T-helper 1 cell treated with Interleukin-12 subunit alpha and Interleukin-12 subunit beta and Interleukin-4 antibody, amounts not matched to agents 30 ng/mL and 1 ng/mL, for 36 hours (primary cell): ENCODE results near the gene SLC6A2. TPM values are rescaled to one million over a fixed set of nuclear protein-coding genes. Genes with fewer than 3 reads are reported as not detected.
"Not testable (repeated sequence)": the region's sequence is repeated elsewhere in the genome, so short reads cannot be mapped to it uniquely, and the experiment has no call there.

Experiments used
- intact Hi-C: fragments of 100-400 bp; cut with micrococcal nuclease; formaldehyde crosslinking; loops from one replicate; pipeline ENCODE4 v1.15.1; 2024
- total RNA-seq: library from RNA; stranded (reverse); gene quantifications from 2 replicates; pipeline ENCODE4 v1.2.3, GENCODE V29; 2022

SLC6A2 gene
- total RNA-seq: not detected in 2 replicates

DNA sequence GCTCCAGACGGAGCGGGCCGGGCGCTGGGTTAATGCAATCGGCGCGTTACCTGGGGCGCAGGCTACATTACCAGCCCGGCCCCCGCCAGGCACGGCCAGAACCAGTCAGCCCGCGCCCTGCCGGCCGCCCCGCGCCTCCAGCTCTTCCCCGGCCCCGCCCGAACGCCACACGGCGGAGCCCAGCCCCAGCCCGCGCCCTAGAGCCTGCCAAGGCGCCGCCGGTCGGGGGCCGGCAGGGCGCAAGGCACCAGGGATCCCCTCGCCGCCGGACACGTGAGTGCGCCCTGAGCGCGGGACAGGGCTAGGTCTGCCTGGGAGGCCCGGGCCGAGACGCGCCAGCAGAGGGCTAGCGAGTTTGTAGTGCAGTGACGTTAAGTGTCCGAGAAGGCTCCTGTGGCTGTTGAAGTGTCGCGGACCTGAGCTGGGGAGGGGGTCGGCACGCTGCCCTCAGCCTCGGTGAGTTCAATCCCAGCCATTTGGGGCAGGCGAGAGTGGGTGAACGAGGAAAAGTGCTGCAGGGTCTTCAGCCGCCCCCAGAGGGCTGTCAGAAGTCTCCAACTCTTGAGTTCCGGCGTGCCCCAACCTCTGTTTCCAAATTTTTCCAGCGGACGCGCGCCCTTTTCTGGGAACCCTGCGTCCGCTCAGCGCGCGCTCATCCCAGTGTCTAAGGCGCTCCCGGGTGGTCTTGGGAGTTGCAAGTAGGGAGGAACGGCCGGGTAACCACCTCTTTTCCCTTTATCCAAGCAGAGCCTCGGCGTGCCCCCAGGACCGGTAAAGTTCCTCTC is at the start of gene SLC6A2:
TSS of gene SLC6A2 (plus strand) at position 92 of the 785 bp plus-strand sequence. CDS start 707 bp downstream, outside the sequence.
- intact Hi-C loops: no loop called here

DNA sequence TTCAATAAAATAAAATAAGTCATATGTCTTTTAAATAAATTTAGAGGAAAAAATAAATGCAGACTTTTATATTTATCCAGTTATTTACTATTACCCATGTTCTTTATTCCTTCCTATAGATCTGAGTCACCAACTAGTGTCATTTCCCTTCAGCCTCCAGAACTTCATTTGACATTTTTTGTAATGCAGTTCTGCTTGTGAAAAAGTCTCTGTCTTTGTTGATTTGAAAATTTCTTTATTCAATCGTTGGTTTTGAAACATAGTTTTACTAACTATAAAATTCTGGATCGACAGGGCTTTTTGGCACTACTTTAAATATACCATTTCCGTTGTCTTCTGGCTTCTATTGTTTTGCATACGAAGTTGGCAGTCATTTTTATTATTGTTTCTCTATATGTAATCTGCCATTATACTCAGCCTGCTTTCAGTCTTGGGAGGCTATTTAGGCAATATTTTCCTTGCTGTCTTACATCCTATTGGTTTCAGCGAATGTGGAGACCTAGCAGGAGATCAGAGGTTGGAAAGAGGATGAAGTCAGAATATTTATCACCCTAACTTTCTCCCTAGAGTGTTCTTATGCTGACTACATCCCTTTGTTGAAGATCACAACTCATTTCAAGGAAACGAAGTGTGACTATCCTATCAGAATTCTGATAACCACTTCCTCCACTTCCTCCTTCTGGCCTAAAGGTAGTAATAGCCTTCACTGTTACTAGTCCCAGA is 42.0 kb upstream of the SLC6A2 start:
- intact Hi-C loops: no loop called here

DNA sequence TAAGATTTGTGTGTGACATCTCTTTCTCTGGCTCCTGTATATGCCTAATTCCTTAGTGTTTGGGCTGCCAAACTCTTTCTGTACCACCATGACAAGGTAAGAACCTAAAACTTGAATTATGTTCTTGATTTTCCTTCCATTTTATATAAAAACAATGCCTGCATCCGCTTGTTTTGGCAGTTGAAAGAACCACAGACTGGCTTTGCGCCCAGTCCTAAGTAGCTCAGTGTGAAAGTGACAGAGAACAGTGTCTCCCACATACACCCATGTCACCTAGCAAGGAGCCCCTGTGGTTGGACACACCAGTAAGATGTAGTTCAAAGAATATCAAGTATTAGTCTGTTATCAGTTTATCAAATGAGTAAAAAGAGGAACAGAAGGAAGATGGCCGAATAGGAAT is 40.7 kb upstream of the SLC6A2 start:
- intact Hi-C loops: no loop called here

DNA sequence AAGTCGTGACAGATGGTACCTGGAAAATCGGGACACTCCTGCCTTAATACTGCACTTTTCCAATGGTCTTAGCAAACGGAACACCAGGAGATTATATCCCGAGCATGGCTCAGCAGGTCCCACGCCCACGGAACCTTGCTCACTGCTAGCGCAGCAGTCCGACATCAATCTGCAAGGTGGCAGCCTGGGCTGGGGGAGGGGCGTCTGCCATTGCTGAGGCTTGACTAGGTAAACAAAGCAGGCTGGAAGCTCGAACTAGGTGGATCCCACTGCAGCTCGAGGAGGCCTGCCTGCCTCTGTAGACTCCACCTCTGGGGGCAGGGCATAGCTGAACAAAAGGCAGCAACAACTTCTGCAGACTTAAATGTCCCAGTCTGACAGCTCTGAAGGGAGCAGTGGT is 40.1 kb upstream of the SLC6A2 start:
- intact Hi-C loops: not testable (repeated sequence)

DNA sequence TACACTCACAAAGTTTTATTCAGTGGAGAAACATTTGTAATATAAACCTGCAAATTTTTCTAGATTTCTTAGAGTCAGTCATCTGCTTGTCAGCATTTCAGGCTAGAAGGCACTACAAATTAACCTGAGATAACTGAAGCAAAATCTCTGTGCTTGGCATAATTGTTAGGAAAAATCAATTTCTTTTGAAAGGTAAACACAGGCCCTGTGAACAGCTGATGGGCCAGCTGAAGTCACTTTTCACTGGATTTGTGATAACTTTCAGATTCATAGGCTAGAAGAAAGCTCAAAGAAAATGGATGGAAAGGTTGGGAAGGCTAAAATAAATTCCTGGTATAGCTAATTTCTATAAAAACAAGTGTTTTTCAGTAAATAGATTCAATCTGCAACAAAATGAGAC is 34.0 kb upstream of the SLC6A2 start:
- intact Hi-C loops: no loop called here

DNA sequence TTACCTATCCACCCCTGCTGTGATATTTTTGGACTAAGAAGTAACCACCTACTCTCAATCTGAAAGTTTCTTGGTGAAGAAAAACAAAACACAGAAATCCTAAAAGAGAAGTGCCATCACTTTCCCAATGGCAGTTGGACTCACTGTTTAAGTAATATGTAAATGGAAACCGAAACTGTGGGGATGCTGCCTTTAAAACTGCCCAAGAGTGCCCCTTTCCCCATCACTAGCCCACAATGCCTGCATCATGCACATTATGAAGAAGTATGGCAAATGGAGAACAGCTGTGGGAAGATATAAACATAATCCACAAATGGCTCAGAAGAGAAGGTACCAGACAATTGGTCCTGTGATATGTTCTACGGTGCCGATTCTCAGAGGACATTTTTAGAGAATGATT is 33.5 kb upstream of the SLC6A2 start:
- intact Hi-C loops: no loop called here

DNA sequence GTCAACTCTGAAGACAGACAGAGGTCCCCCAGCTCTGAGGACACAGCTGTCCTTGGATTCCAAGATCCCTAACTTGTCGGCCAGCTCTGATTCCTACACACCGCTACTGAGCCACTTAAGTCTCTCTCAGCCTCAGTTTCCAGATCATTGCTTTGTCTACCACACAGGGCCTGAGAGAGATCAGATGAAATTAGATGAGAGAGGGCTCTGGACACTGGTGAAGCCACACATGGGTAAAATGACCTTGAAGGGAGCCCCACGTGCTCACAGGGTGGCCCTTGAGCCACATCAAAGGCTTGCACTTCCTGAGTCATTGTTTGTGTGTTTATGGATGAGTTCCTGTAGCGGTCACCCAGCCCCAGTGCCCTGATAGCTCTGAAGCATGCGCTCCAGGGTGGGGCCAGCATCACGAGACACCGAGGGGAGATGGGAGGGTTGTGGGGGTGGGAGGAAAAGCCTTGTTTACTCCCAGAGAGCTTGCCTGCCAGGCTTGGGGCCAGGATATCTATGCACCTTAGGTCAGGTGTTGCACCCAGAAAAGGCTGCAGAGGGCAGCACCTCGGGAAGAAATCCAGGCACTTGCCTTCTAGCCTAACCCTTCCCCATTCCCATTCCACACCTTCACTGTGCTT is 32.7 kb upstream of the SLC6A2 start:
- intact Hi-C loops: no loop called here

DNA sequence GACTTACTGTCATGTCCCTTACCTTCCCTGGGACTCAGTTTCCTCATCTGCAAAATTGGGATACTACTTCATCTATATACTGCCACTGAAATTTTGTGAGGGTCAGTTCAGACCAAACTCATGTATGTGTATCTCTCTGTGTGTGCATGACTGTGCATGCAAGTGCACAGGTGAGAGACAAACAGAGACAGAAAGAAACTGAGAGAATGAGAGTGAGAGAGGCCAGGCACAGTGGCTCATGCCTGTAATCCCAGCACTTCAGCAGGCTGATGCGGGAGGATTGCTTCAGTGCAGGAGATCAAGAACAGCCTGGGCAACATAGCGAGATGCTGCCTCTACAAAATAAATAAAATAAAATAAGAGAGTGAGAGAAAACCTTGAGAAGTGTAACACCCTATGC is 32.1 kb upstream of the SLC6A2 start:
- intact Hi-C loops: no loop called here

DNA sequence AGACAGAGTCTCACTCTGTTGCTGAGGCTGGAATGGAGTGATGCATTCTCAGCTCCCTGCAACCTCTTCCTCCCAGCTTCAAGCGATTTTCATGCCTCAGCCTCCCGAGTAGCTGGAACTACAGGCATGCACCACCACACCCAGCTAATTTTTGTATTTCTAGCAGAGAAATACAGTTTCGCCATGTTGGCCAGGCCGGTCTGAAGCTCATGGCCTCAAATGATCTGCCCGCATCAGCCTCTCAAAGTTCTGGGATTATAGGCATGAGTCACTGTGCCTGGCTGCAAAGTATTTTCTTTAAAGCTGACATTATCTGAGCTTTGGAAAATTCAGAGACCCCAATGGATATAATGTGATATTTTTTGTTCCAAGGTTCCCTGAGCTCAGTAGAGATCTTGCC is 31.1 kb upstream of the SLC6A2 start:
- intact Hi-C loops: no loop called here

DNA sequence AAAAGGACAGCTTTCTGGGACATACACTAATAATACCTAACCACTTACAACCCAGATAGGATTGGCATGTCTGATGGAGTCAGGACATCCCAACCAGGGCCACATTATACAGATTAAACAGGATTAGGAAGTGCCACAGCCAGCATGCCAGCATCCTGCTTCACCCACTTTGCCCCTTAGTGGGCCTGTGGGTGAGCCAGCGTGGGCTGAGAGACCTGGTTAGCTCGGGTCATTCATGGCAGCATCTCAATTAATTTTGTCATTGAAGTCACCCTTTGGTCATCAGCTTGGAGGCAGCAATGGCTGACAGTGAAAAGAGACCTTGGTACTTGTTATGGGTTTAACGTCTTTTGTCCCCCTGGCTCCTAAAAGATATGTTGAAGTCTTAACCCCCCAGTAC is 29.9 kb upstream of the SLC6A2 start:
- intact Hi-C loops: no loop called here

DNA sequence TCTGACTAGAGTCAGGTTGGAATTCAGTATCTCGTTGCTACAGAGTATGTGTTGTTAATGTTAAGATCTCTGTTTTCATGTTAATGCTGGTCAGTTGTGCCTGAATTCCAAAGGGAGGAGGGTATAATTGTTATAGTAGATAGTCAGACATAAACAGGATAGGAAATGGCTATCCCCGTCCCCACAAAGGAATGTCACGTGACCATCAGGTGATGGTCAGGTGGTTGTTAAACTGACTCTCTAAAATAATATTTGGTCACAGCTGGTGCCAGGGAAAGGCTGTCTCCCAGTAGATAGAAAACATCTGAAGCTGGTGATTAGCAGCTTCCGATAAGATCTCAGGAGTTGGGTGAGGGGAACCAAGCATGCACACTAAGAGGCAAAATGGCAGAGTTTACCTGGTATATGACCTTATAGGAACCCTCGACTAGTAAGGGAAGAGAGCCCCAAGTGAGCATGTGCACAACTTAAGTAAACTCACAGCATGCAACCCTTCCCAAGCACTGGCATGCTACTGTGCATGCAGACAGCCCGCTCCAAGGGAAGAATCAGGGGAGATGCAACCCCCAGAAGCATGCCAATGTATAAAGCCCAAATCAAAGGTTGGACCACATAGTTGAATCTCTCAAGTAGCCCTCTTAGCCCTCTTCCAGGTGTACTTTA is 27.4 kb upstream of the SLC6A2 start:
- intact Hi-C loops: no loop called here

DNA sequence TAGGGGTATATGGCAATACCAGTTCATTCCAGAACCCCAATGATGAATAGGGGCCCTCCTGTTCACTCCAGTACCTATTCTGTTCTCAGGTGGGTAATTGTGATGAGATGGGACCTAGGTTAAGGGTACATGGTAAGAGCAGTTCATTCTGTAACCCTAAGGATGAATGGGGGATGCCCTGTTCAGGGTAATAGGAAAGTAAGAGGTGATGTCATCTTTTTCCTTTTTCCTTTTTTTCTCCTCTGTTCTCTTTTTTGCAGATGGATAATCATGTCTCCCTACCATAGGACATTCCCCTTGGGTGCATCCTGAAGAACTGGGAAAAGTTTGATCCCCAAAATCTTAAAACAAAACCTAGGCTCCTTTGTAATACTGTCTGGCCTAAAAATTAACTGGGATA is 25.0 kb upstream of the SLC6A2 start:
- intact Hi-C loops: no loop called here

DNA sequence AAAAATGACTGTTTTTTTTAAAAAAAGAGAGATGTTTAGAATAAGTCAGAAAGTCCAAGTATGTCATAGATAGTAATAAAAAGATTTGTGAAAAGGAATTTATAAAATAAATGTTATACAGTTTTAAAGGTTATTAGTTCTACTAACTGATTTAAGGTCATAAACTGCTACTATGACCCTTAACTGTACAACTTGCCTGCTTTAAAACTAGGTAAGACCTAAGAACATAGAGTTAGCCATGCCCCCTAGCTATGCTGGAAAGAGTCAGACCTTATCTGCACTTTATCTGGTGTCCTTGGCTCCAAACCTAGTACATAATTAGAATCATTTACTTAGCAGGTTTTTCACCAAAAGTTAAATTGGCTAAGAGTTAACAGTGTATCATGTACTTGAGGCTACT is 23.5 kb upstream of the SLC6A2 start:
- intact Hi-C loops: no loop called here

DNA sequence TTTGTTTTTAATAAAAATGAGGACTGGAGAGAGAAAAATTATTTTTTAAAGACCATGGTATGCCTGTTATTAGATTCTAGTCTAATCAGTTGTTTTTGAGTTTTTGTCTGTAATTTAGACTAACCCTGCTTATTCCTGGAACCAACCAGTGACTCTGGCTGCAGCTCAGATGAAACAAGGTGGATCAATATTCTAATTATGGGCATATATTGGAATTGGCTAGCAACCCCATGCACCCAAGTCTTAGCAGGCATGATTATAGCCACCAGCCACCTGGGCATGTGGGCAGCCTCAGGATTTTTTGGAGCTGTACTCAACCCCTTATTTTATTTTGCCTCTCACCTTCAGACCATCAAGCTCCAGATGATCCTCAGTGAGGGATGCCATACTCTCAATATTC is 21.6 kb upstream of the SLC6A2 start:
- intact Hi-C loops: no loop called here

DNA sequence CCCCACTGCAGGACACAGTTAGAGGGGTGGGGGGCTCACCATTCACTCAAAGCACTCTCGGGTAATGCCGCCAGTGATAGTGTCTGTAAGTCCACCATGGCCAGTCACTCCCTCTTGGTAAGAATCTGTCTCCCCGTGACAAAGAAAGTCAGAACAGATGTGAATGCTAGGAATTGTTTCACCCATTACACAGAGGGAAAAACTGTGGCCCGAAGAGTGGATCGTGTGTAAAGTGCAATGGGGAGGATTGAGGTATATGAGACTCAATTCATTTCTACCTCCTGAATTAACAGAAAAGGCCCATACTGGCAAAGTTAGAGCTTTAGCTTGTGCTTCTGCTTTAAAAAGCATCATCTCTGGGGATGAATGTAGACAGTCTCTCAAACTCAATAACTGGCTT is 17.5 kb upstream of the SLC6A2 start:
- intact Hi-C loops: no loop called here

DNA sequence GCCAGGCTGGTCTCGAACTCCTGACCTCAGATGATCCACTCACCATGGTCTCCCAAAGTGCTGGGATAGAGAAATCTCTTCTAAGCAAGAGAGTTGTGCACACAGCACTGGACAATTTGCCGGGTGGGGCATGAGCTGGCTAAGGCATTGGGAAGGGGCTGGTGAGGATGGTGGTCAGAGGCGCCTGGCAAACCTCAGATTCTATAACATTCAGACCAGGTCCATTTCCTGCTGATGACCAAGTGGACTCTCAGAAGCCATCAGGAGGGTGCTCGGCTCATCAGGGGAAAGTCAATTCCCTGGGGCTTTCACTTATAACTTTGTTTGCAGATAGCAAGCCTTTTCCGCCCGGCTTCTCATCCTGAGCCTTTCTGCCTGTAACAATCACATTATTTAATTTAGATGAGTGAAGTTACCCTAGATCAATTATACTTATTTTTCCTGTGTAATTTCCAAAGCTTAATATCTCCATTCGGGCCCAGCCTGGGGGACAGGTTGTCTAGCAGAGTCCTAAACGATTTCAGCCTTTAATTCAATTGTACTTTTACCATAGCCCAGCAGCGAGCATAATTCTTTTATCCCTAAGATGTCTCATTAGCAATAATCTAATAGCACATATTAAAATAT is 15.0 kb upstream of the SLC6A2 start:
- intact Hi-C loops: no loop called here

DNA sequence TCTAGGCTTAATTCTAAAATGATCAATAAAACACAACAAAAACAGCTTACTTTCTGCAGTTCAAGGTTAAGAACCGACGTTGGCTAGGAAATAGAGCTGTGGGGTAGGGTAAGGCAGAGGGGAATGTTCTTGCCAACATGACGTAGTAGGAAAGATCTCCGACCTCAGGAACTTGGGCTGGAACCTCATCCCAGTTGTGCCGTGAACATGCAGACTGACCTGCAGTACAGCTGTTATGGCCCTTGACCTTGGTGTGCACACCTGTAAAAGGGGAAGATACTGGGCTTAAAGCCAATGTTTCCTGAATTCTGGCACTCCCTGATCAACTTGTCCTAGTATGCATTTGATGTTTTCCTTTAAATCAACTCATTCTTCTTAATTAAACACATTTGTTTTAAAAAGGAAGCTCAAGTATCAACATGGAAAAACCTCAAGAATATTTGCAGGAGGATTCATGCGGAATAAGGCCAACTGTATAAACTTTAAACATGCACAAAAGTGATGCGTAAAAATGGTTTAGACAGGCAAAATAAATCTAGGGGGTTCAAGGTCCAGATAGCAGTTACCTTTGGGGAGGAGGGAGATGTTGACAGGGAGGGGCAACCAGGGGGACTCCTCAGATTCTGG is 14.2 kb upstream of the SLC6A2 start:
- intact Hi-C loops: no loop called here

DNA sequence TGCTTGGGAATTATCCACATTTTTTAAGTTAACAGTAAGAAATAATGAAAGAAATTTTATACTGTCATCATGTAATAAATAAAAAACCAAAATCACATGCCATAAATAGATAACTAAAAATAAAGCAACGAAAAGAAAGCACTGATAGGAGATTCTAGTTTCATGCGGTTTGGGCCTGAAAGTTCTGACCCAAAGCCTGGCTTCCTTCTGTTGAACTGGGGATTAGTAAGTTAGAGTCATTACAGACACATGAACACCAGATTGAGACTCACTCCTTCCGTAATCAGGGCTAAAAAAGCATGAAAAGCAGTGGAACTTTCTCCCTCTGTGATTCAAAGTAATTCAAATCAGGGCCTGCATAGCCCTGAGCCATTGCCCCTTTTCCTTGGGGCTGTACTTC is 13.2 kb upstream of the SLC6A2 start:
- intact Hi-C loops: no loop called here

DNA sequence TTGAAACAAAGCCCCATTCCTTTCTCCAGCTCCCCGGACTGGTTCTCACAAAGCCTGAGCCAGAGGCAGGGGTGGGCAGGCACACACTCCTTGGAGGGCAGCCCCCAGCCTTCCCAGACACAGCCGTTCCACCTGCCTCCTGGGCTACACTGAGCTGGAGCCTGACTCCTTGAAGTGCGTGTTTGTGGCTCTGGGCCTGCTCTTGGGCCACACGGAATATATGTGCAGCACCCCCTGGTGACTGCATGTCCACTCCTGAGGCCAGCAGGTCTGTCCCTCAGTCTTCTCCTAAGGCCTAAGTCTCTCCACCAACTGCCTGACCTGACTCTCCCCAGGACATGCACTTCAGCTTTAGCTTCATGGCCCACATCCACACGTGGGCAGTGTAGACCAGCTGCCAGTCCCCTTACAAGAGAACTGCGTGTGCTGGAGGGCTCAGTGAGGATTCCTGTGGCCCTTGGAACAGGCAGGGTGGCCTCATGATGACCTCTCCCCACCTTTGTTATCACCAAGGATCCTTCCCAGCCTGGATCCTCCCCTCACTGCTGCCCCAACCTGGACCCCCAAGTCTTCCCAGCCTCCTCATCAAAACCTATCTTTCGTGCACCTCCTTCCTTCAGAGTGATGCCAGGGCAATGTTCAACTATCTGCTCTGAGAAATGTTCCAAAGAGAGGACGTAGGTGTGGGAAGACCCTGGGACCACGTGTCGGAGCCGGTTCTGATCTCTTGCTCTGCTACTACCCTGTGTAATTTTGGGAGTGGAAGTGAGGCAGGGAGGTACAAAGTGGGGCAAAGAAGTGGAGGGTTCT is 12.4 kb upstream of the SLC6A2 start:
- intact Hi-C loops: no loop called here

DNA sequence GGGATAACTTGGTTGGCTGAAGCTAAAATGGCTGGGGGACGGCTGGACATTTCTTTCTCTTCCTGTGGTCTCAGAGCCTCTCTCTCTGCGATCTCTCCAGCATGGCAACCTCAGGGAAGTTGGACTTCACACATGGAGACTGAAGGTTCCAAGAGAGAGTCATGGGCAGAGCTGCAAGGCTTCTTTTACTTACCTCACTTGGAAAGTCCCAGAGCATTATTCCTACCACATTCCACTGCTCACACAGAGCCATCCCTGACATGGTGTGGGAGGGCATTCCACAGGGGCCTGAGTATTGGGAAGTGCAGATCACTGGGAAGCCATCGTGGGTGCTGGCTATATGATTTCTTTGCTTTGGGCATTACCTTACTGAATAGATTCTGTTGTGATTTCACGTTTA is 9.8 kb upstream of the SLC6A2 start:
- intact Hi-C loops: no loop called here
